Measurements from ENCODE around the gene ANXA10. TPM values are rescaled to one million over a fixed set of nuclear protein-coding genes. Genes with fewer than 3 reads are reported as not detected.

Gene ANXA10
- total and polyA plus RNA-seq, 2 donors (not counting 3 experiments of a cell fraction or from before 2014, with no cell fraction given): not detected

DNA sequence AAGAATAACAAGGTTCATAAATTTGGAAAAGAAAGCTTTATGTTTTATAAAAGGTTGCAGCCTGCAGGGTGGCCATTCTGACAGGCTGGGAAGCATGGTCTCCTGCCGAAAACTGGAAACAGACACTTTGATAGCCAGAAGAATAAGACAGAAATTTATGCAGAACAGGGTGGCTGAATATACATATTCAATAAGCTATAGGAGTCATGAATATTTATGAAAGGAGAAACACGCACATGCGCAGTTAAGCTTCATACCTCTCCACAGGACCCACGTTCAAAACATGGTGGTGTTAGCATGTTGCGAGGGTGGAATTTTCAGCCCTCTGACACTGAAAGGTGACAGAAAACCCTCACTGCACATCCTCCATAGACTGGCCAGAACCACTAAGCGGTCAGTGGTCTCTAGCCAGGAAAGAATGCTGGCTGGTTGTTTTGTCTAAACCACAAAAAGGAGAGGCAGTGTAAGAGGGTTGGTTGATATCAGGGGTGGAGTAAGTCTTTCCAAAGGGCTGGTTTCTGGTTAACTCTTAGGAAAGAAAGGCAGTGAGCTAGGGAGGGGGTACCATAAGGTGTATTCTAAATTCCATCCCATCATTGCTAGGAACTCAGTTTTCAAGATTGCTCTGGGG lies 58.2 kb downstream of the ANXA10 start:
- Histone ChIP-seq H3K9me3 (replicated peaks; ENCODE audit: control insufficient read depth, insufficient read depth, low read length) (no peaks in the 10 kb centered on the region), H3K9me1 (replicated peaks; ENCODE audit: control insufficient read depth, extremely low read depth, insufficient read depth, low read length) (no peaks in the 10 kb centered on the region), H3K4me2 (ENCODE audit: insufficient read depth, low read length) (no peak overlapping the region), H4K20me1 (replicated peaks; ENCODE audit: control insufficient read depth, extremely low read depth, insufficient read depth, low read length) (no peaks in the 10 kb centered on the region), H3K4me3 (replicated peaks in 1 of 3; ENCODE audit: insufficient read depth in 1 of 3, low read depth in 1 of 3, low read length in 3 of 3) (no peak overlapping the region), H3K27ac (ENCODE audit: insufficient read depth, low read depth, low read length) (no peak overlapping the region), H3K9ac (replicated peaks; ENCODE audit: extremely low read depth, insufficient read depth, low read length) (no peak overlapping the region), H3K4me1 (ENCODE audit: control insufficient read depth, extremely low read depth, insufficient read depth, low read length) (peaks cover 4% of the 10 kb centered on the region), H3K27me3 (ENCODE audit: control insufficient read depth in 2 of 2, insufficient read depth in 2 of 2, low read length in 2 of 2) (no peaks in the 10 kb centered on the region), H3K79me2 (ENCODE audit: control insufficient read depth, insufficient read depth, low read length) (no peaks in the 10 kb centered on the region), H2AFZ (ENCODE audit: low read depth, low read length) (no peak overlapping the region), H3K36me3 (ENCODE audit: control insufficient read depth in 2 of 2, extremely low read depth in 1 of 2, insufficient read depth in 2 of 2, low read length in 2 of 2) (no peaks in the 10 kb centered on the region)
- intact Hi-C loops (cut with micrococcal nuclease): loop anchor here (5.0 to 10.0 kb wide), 3 partner anchors 53 to 1983 kb away; no protein-coding TSS in a partner anchor
- no TSS peak for BruUV-seq (replicated peaks)
- POLR2A ChIA-PET: no interaction called here
- no peak for DNase-seq (ENCODE audit: low read depth, low spot score)
- CTCF ChIA-PET: no interaction called here
- TF ChIP-seq, protein P1, sequence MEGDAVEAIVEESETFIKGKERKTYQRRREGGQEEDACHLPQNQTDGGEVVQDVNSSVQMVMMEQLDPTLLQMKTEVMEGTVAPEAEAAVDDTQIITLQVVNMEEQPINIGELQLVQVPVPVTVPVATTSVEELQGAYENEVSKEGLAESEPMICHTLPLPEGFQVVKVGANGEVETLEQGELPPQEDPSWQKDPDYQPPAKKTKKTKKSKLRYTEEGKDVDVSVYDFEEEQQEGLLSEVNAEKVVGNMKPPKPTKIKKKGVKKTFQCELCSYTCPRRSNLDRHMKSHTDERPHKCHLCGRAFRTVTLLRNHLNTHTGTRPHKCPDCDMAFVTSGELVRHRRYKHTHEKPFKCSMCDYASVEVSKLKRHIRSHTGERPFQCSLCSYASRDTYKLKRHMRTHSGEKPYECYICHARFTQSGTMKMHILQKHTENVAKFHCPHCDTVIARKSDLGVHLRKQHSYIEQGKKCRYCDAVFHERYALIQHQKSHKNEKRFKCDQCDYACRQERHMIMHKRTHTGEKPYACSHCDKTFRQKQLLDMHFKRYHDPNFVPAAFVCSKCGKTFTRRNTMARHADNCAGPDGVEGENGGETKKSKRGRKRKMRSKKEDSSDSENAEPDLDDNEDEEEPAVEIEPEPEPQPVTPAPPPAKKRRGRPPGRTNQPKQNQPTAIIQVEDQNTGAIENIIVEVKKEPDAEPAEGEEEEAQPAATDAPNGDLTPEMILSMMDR (IDR thresholded peaks at IDR 0.05; ENCODE audit: extremely low read depth in 1 of 2, insufficient read depth in 1 of 2, low read depth in 1 of 2, low read length in 2 of 2): no peak
- TF ChIP-seq GATA2 (IDR thresholded peaks at IDR 0.05; ENCODE audit: insufficient read depth, insufficient read length, low read depth, low read length): no peak
- TF ChIP-seq, protein P2, sequence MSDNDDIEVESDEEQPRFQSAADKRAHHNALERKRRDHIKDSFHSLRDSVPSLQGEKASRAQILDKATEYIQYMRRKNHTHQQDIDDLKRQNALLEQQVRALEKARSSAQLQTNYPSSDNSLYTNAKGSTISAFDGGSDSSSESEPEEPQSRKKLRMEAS (IDR thresholded peaks at IDR 0.05; ENCODE audit: insufficient read depth, insufficient read length): no peak
- no peak for TF ChIP-seq JUN (IDR thresholded peaks at IDR 0.05; ENCODE audit: borderline replicate concordance, insufficient read depth, insufficient read length, low read depth)
- TF ChIP-seq MYC (IDR thresholded peaks at IDR 0.05; ENCODE audit: low read depth, low read length): no peak
- TF ChIP-seq POLR2A (IDR thresholded peaks at IDR 0.05; ENCODE audit: low read depth, low read length): no peak
- no peak for TF ChIP-seq FOS (IDR thresholded peaks at IDR 0.05; ENCODE audit: borderline replicate concordance, insufficient read depth, low read length)
- TF ChIP-seq POLR2AphosphoS5 (IDR thresholded peaks at IDR 0.05; ENCODE audit: insufficient read depth, low read depth, low read length): no peak
- TF ChIP-seq EZH2 (IDR thresholded peaks at IDR 0.05; ENCODE audit: borderline replicate concordance, low read depth, low read length, severe bottlenecking): no peak
- dilution Hi-C loops (cut with MboI; ENCODE audit: extremely low pct_ligation_motif_present, low sequenced_read_pairs): no loop called here
- FAIRE-seq: peak; percentile 24
